ENCODE results near the gene KCTD17. TPM values are rescaled to one million over a fixed set of nuclear protein-coding genes. Genes with fewer than 3 reads are reported as not detected.

The KCTD17 gene
- polyA plus RNA-seq, 2 of the 4 experiments (the other 2 are of a cell fraction): 18.7 to 37.1 TPM

- Histone ChIP-seq H3K27ac (peak overlapping the region; percentile 99 to 100), H3K4me1 (peaks cover 51% of the 10 kb centered on the region), H3K4me3 (peak overlapping the region; percentile 98), H3K9me3 (no peaks in the 10 kb centered on the region), H3K4me2 (peak overlapping the region; percentile 71)
- WGBS (ENCODE audit: missing lambda C conversion rate): 0% methylated on average over 3 of the region's 35 CpGs
- ChIA-PET CTCF (interaction anchor here (0.9 to 9.0 kb wide), 7 partner anchors 8 to 157 kb away, joined by 3 to 79 read pairs (median 12); no protein-coding TSS in a partner anchor), POLR2A (interaction anchor here (1.0 to 3.3 kb wide), 4 partner anchors 9 to 178 kb away, joined by 3 to 15 read pairs (median 4); no protein-coding TSS in a partner anchor)
- ATAC-seq: peak; percentile 49 to 52
- FAIRE-seq: no peak
- TF ChIP-seq HOXB5 (CRISPR knock-in tag; IDR thresholded peaks at IDR 0.05) (no peak), POLR2A (IDR thresholded peaks at IDR 0.05; ENCODE audit: low read length) (no peak), BCL3 (IDR thresholded peaks at IDR 0.05) (no peak), JUNB (IDR thresholded peaks at IDR 0.05) (no peak), EHF (CRISPR knock-in tag; IDR thresholded peaks at IDR 0.05) (no peak)
- DNase-seq (ENCODE audit: low read depth in 1 of 2, low spot score in 1 of 2): peak in 1 of 2 experiments; percentile 21
Measured at GRCh38 chr22:37018815-37019308, 32.7 kb upstream of the KCTD17 start.

- ChIA-PET POLR2A (interaction anchor here (0.7 to 3.3 kb wide), 4 partner anchors 13 to 178 kb away, joined by 3 to 15 read pairs (median 5); no protein-coding TSS in a partner anchor), CTCF (interaction anchor here (0.9 to 9.0 kb wide), 9 partner anchors 9 to 157 kb away, joined by 3 to 79 read pairs (median 3); no protein-coding TSS in a partner anchor)
- Histone ChIP-seq H3K27ac (peak within 1 kb of the TSS; percentile 99 to 100), H3K4me2 (peak within 1 kb of the TSS; percentile 71), H3K9me3 (no peaks in the 10 kb centered on the region), H3K4me3 (peak within 1 kb of the TSS; percentile 98), H3K4me1 (peaks cover 53% of the 10 kb centered on the region)
- FAIRE-seq: no peak
- no peak for TF ChIP-seq SREBF2 (IDR thresholded peaks at IDR 0.05)
- TF ChIP-seq JUN (IDR thresholded peaks at IDR 0.05): peak; percentile 40 to 68; a peak in 3 of 5 replicates
- TF ChIP-seq BCL3 (IDR thresholded peaks at IDR 0.05): 0 out of 3 replicates have a peak, but pooled peaks have one; percentile 70
- no peak for TF ChIP-seq REST (IDR thresholded peaks at IDR 0.05)
- TF ChIP-seq RCOR1 (IDR thresholded peaks at IDR 0.05; ENCODE audit: low read depth, low read length): no peak
- peak; percentile 49 for TF ChIP-seq POLR2A (IDR thresholded peaks at IDR 0.05; ENCODE audit: low read length)
- TF ChIP-seq CTCF (IDR thresholded peaks at IDR 0.05): no peak
- TF ChIP-seq PHF8 (IDR thresholded peaks at IDR 0.05; ENCODE audit: borderline replicate concordance, low read depth): peak; percentile 33; the same call in 1 of the 2 replicates
- no peak for TF ChIP-seq KDM1A (IDR thresholded peaks at IDR 0.05; ENCODE audit: low read depth)
- peak in 1 of 2 experiments; percentile 63 for DNase-seq (ENCODE audit: low read depth in 1 of 2, low spot score in 1 of 2)
- whole genome bisulfite sequencing (ENCODE audit: missing lambda C conversion rate): 0% methylated on average over 2 of the region's 107 CpGs
- peak; percentile 90 to 91 for ATAC-seq
Measured at GRCh38 chr22:37019309-37020191, 32.0 kb upstream of the KCTD17 start, which contains the start of the genes MPST and TST. Gene MPST (plus strand): TSS chr22:37019742. CDS start chr22:37019837, 95 bp downstream. Gene TST (minus strand): TSS chr22:37019447. CDS start chr22:37018732, 715 bp downstream.

All from A549 (cell line).